HG03432 (cell line): ENCODE data around the gene SGMS1.
"Not testable (repeated sequence)": the region's sequence is repeated elsewhere in the genome, so short reads cannot be mapped to it uniquely, and the experiment has no call there.

Experiments
- ATAC-seq: cut with Tn5 transposase; IDR thresholded peaks from one replicate; pipeline ENCODE4 v1.9.1; 2021; ENCODE audit warnings: mild to moderate bottlenecking, moderate library complexity; ENCODE audit not compliant: unreplicated experiment

The SGMS1 gene

GRCh38 chr10:50477287-50478203 lies 146.2 kb downstream of the SGMS1 start:
- no peak for ATAC-seq

- ATAC-seq: no peak
Measured at GRCh38 chr10:50473756-50474155, 150.0 kb downstream of the SGMS1 start.

GRCh38 chr10:50472914-50473313 lies 150.8 kb downstream of the SGMS1 start:
- no peak for ATAC-seq

GRCh38 chr10:50471583-50471975 lies 152.2 kb downstream of the SGMS1 start:
- ATAC-seq: no peak

GRCh38 chr10:50470798-50471582 lies 152.8 kb downstream of the SGMS1 start:
- ATAC-seq: no peak

GRCh38 chr10:50470345-50470744 lies 153.4 kb downstream of the SGMS1 start:
- ATAC-seq: peak; percentile 72

GRCh38 chr10:50469778-50470193 lies 154.0 kb downstream of the SGMS1 start:
- ATAC-seq: no peak

- no peak for ATAC-seq
Measured at GRCh38 chr10:50469288-50469687, 154.5 kb downstream of the SGMS1 start.

GRCh38 chr10:50467209-50467608 lies 156.5 kb downstream of the SGMS1 start:
- ATAC-seq: no peak

- no peak for ATAC-seq
Measured at GRCh38 chr10:50464004-50464409, 159.7 kb downstream of the SGMS1 start.

- ATAC-seq: no peak
Measured at GRCh38 chr10:50461834-50462233, 161.9 kb downstream of the SGMS1 start.

GRCh38 chr10:50461123-50461522 lies 162.6 kb downstream of the SGMS1 start:
- ATAC-seq: no peak

- ATAC-seq: peak; percentile 42
Measured at GRCh38 chr10:50456719-50457118, 167.0 kb downstream of the SGMS1 start.

- no peak for ATAC-seq
Measured at GRCh38 chr10:50453940-50454339, 169.8 kb downstream of the SGMS1 start.

GRCh38 chr10:50452603-50453002 lies 171.2 kb downstream of the SGMS1 start:
- peak; percentile 48 for ATAC-seq

GRCh38 chr10:50447691-50448090 lies 176.1 kb downstream of the SGMS1 start:
- ATAC-seq: no peak

- ATAC-seq: not testable (repeated sequence)
Measured at GRCh38 chr10:50445777-50446176, 178.0 kb downstream of the SGMS1 start.

- no peak for ATAC-seq
Measured at GRCh38 chr10:50440489-50440888, 183.3 kb downstream of the SGMS1 start.

GRCh38 chr10:50439806-50440205 lies 183.9 kb downstream of the SGMS1 start:
- ATAC-seq: no peak

GRCh38 chr10:50439187-50439586 lies 184.6 kb downstream of the SGMS1 start:
- ATAC-seq: no peak

- ATAC-seq: no peak
Measured at GRCh38 chr10:50438049-50438936, 185.5 kb downstream of the SGMS1 start.
